Ishikawa (cell line): ENCODE results near the gene OPHN1.

Experiments used
- CEBPB ChIP-seq: IDR thresholded peaks from 2 replicates; pipeline ENCODE4 v1.6.1; 2012
- CREB1 ChIP-seq: IDR thresholded peaks from 2 replicates; pipeline ENCODE4 v1.6.1; 2012; ENCODE audit warnings: low read depth
- EGR1 ChIP-seq: IDR thresholded peaks from 2 replicates; pipeline ENCODE4 v1.6.1; 2012
- EP300 ChIP-seq: IDR thresholded peaks from 2 replicates; pipeline ENCODE4 v1.6.1; 2012; ENCODE audit warnings: borderline replicate concordance
- FOXM1 ChIP-seq: IDR thresholded peaks from 2 replicates; pipeline ENCODE4 v1.6.1; 2012; ENCODE audit warnings: low read depth, borderline replicate concordance
- MAX ChIP-seq: IDR thresholded peaks from 2 replicates; pipeline ENCODE4 v1.6.1; 2012
- NFIC ChIP-seq: IDR thresholded peaks from 2 replicates; pipeline ENCODE4 v1.6.1; 2012
- RAD21 ChIP-seq: IDR thresholded peaks from 2 replicates; pipeline ENCODE4 v1.6.1; 2012; ENCODE audit warnings: low read depth
- REST ChIP-seq: IDR thresholded peaks from 2 replicates; pipeline ENCODE4 v1.6.1; 2012; ENCODE audit warnings: low read depth, mild to moderate bottlenecking
- TAF1 ChIP-seq: IDR thresholded peaks from 2 replicates; pipeline ENCODE4 v1.6.1; 2012; ENCODE audit warnings: low read depth, mild to moderate bottlenecking
- TCF12 ChIP-seq: IDR thresholded peaks from 2 replicates; pipeline ENCODE4 v1.6.1; 2012; ENCODE audit warnings: low read depth
- TEAD4 ChIP-seq: IDR thresholded peaks from 2 replicates; pipeline ENCODE4 v1.6.1; 2012
- YY1 ChIP-seq: IDR thresholded peaks from 2 replicates; pipeline ENCODE4 v1.6.1; 2012; ENCODE audit warnings: low read depth
- ZBTB7A ChIP-seq: IDR thresholded peaks from 2 replicates; pipeline ENCODE4 v1.6.1; 2012; ENCODE audit warnings: low read depth
- TF ChIP-seq, protein P1 (sequence below): IDR thresholded peaks from 2 replicates; pipeline ENCODE4 v1.6.1; 2012

OPHN1 gene

DNA sequence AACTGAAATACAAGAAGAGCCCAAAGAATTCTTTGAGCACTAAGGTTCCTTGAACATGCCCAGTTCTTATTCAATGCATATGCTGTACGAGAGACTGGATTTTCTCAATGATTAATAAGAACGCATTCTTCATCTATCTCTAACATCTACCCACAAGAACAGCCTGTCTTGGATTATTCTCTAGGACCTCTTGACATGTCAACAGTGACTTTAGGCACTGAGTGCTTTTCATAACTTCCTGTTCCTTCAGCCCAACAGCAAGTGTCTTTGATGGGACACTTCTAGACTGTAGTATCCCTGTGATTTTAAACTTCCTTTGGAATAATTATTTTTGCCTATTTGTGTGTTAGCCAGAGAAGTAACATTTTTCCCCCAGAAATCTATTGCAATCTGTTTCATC is 69.3 kb downstream of the OPHN1 start:
- TF ChIP-seq REST (no peak), TEAD4 (no peak), CREB1 (no peak), RAD21 (no peak), EGR1 (no peak), ZBTB7A (no peak), TAF1 (no peak), TCF12 (no peak), CEBPB (no peak), MAX (no peak), NFIC (no peak), YY1 (no peak)
- TF ChIP-seq, protein P1, sequence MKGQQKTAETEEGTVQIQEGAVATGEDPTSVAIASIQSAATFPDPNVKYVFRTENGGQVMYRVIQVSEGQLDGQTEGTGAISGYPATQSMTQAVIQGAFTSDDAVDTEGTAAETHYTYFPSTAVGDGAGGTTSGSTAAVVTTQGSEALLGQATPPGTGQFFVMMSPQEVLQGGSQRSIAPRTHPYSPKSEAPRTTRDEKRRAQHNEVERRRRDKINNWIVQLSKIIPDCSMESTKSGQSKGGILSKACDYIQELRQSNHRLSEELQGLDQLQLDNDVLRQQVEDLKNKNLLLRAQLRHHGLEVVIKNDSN = no peak

DNA sequence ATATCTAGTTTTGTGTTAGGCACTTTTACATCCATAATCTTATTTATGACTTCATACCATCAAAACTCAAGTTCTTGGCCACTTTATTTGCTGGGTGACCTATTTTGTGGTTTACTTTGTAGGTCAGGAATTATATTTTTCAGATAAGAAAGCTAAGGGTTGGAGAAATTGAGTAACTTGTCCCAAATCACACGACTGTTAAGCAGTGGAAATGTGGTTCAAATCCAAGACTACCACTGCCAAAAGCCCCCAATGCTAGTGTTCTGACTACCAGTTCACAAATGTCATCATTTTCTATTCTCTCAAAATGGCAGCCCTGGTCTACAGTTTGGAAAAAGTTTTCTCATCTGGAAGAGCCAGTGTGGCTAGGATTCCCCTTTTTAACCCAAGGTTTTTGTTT is 74.6 kb downstream of the OPHN1 start:
- TF ChIP-seq FOXM1 (no peak), MAX (no peak), ZBTB7A (no peak), CEBPB (no peak), TAF1 (no peak), CREB1 (no peak), EGR1 (no peak), RAD21 (no peak), REST (no peak), EP300 (no peak)
- TF ChIP-seq, protein P1 = no peak

DNA sequence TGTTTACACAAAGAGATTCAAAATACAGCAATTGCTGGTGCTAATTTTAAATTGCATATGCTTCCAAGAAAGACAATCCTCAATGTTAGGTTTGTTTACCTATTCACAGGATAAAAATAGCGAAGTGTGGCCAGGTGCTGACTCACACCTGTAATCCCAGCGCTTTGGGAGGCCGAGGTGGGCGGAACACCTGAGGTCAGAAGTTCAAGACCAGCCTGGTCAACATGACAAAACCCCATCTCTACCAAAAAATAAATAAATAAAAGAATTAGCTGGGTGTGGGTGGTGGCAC is 77.7 kb downstream of the OPHN1 start:
- no peak for TF ChIP-seq EP300
- no peak for TF ChIP-seq TCF12
- no peak for TF ChIP-seq TAF1
- TF ChIP-seq NFIC = no peak
- no peak for TF ChIP-seq YY1

GRCh38 chrX:68354879-68355628 is 78.2 kb downstream of the OPHN1 start:
- TF ChIP-seq TAF1 = no peak
- TF ChIP-seq, protein P1 = no peak
- TF ChIP-seq ZBTB7A = no peak
- TF ChIP-seq CEBPB = no peak
- no peak for TF ChIP-seq FOXM1
- no peak for TF ChIP-seq REST
- no peak for TF ChIP-seq RAD21

GRCh38 chrX:68345025-68345424 is 88.3 kb downstream of the OPHN1 start:
- TF ChIP-seq, protein P1 = no peak
- TF ChIP-seq CEBPB (no peak), YY1 (no peak), EGR1 (no peak), ZBTB7A (no peak), TCF12 (no peak), EP300 (no peak), NFIC (no peak), FOXM1 (no peak), TAF1 (no peak), TEAD4 (no peak), MAX (no peak), RAD21 (no peak), CREB1 (no peak), REST (no peak)
